ENCODE results near the gene GPR160.

GRCh38 chr3:169990431-169990830 is 47.4 kb upstream of the GPR160 start:
- no peak for TF ChIP-seq POLR2G (IDR thresholded peaks at IDR 0.05; ENCODE audit: low read depth, low read length)
- no peak for TF ChIP-seq ZBTB17 (CRISPR knock-in tag; IDR thresholded peaks at IDR 0.05)
- TF ChIP-seq EZH2 (IDR thresholded peaks at IDR 0.05; ENCODE audit: borderline replicate concordance, low read depth, low read length): no peak

Measured in K562 (cell line).